Measurements from ENCODE around the gene TOR1A.

DNA sequence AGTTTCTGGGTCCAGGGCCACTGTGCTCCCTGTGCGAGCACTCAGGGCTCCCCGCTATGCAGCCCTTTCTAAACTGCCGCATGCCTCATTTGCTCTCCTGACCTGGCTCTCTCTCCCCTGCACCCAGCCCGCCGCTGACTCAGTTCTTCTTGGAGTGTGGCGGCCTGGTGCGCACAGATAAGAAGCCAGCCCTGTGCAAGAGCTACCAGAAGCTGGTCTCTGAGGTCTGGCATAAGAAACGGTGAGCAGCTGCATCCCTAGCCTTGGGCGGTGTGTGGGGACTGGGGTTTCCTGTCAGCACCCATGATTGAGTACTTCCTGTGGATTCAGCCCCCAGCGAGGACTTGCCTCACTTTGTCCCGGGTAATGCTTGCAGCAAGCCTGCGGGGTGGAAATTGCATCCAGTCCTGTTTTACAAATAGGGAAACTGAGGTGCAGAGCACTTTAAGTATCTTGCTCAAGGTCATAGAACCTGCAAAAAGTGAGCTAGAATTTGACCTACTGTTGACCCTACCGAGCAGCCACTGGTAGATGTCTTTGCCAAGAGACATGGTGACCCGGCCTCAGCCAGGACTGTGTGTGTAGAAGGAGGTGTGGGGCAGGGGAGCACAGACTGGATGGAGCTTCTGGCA, 39.2 kb upstream of the TOR1A start:
- TF ChIP-seq SUZ12 (IDR thresholded peaks at IDR 0.05; ENCODE audit: extremely low read depth, insufficient read depth, insufficient read length) (no peak), YY1 (IDR thresholded peaks at IDR 0.05; ENCODE audit: insufficient read depth, insufficient read length) (no peak)

Data from NT2/D1 (cell line).